Naive B cell (primary cell): ENCODE data around the gene ZNF408. TPM values are rescaled to one million over a fixed set of nuclear protein-coding genes. Genes with fewer than 3 reads are reported as not detected.

Source experiments
- ATAC-seq, 2 donors: fragments of 150-1000 bp; cut with Tn5 transposase; 2 replicates each; pipeline ENCODE4 v1.10.0; 2021; ENCODE audit warnings: low read depth in 2 of 2, mild to moderate bottlenecking in 2 of 2, moderate library complexity in 2 of 2
- DNase-seq: peaks from one replicate; pipeline ENCODE4 v3.0.0; 2022
- H3K27ac Mint-ChIP-seq, 6 donors: one replicate each; pipeline ENCODE4 v1.8.0; 2020 to 2022; ENCODE audit warnings: mild to moderate bottlenecking in 6 of 6, mixed read lengths in 6 of 6, moderate library complexity in 5 of 6, inconsistent platforms in 2 of 6
- H3K27me3 Mint-ChIP-seq, 3 donors: one replicate each; pipeline ENCODE4 v1.8.0; 2021 to 2022; ENCODE audit warnings: mixed read lengths in 3 of 3, mild to moderate bottlenecking in 1 of 3
- H3K36me3 Mint-ChIP-seq, 2 donors: one replicate each; pipeline ENCODE4 v1.8.0; 2020 to 2022; ENCODE audit warnings: mixed read lengths in 2 of 2, inconsistent platforms in 1 of 2, mild to moderate bottlenecking in 1 of 2
- H3K4me1 Mint-ChIP-seq, 3 donors: one replicate each; pipeline ENCODE4 v1.8.0; 2020 to 2022; ENCODE audit warnings: mixed read lengths in 3 of 3, inconsistent platforms in 1 of 3, mild to moderate bottlenecking in 1 of 3, moderate library complexity in 1 of 3
- H3K4me3 Mint-ChIP-seq, 8 donors: one replicate each; pipeline ENCODE4 v1.8.0; 2020 to 2022; ENCODE audit warnings: mild to moderate bottlenecking in 8 of 8, mixed read lengths in 8 of 8, moderate library complexity in 8 of 8, inconsistent platforms in 2 of 8
- H3K9me3 Mint-ChIP-seq, 7 donors: one replicate each; pipeline ENCODE4 v1.8.0; 2020 to 2022; ENCODE audit warnings: mixed read lengths in 7 of 7, mild to moderate bottlenecking in 5 of 7, inconsistent platforms in 2 of 7, moderate library complexity in 1 of 7
- polyA plus RNA-seq, 6 donors: library from polyadenylated mRNA; unstranded; fragments of 300-500 nt; fragmentation: Illumina TruSeq; gene quantifications; one replicate each; pipeline ENCODE4 v1.2.3, GENCODE V29; 2021; ENCODE audit warnings: low read depth in 6 of 6

Gene ZNF408
- polyA plus RNA-seq, 6 donors from 2014 or later, result 6.2 to 13.8 (median 11.3) TPM

- Mint-ChIP-seq H3K27me3 (no peaks in the 10 kb centered on the region), H3K27ac (no peak overlapping the region), H3K36me3 (peaks cover 0 to 6% of the 10 kb centered on the region in 2 donors), H3K4me1 (peaks cover 19 to 28% (median 25%) of the 10 kb centered on the region in 3 donors), H3K4me3 (no peak overlapping the region), H3K9me3 (no peaks in the 10 kb centered on the region)
- ATAC-seq (no peak), DNase-seq (no peak)
Measured at GRCh38 chr11:46679241-46680163, 21.3 kb upstream of the ZNF408 start.

- Mint-ChIP-seq H3K4me1 (peaks cover 13 to 21% (median 18%) of the 10 kb centered on the region in 3 donors), H3K27me3 (no peaks in the 10 kb centered on the region), H3K9me3 (no peaks in the 10 kb centered on the region), H3K4me3 (no peak overlapping the region), H3K36me3 (peaks cover 0 to 6% of the 10 kb centered on the region in 2 donors), H3K27ac (peak overlapping the region in 2 of 6 donors; percentile 33 to 79)
- no peak for DNase-seq
- no peak for ATAC-seq
Measured at GRCh38 chr11:46680164-46680760, 20.6 kb upstream of the ZNF408 start.

DNA sequence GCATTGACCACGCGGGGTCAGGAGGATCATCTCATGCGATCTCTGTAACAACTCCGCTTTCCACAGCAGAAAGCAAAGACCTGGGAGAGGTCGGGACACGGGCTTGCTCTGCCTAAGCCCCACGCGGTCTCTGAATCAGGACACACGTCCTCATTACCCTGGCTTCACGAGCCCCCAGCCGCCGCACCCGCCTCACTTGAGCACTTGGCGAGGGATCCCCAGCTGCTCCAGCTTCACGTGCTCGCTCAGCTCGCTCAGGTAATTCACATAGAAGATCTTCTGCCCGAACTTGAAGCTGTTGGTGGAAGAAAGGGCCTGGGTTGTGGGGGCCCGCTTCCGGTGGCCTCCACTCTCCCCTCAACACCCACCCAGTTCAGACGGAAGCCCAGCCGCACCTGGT is 20.0 kb upstream of the ZNF408 start:
- no peaks in the 10 kb centered on the region for H3K27me3 Mint-ChIP-seq
- DNase-seq (no peak), ATAC-seq (no peak)
- peaks cover 10 to 18% (median 15%) of the 10 kb centered on the region in 3 donors for H3K4me1 Mint-ChIP-seq
- peaks cover 0 to 6% of the 10 kb centered on the region in 2 donors for H3K36me3 Mint-ChIP-seq
- H3K27ac Mint-ChIP-seq, result peak overlapping the region in 2 of 6 donors; percentile 33 to 79
- H3K4me3 Mint-ChIP-seq, result no peak overlapping the region
- no peaks in the 10 kb centered on the region for H3K9me3 Mint-ChIP-seq

GRCh38 chr11:46681814-46682213 is 19.0 kb upstream of the ZNF408 start:
- DNase-seq, result no peak
- H3K4me3 Mint-ChIP-seq, result no peak overlapping the region
- H3K9me3 Mint-ChIP-seq, result no peaks in the 10 kb centered on the region
- H3K4me1 Mint-ChIP-seq, result peaks cover 6 to 13% (median 7%) of the 10 kb centered on the region in 3 donors
- ATAC-seq, result no peak
- peaks cover 0 to 6% of the 10 kb centered on the region in 2 donors for H3K36me3 Mint-ChIP-seq
- H3K27ac Mint-ChIP-seq, result peak overlapping the region in 1 of 6 donors; percentile 79
- H3K27me3 Mint-ChIP-seq, result no peaks in the 10 kb centered on the region

GRCh38 chr11:46682773-46683752 is 17.8 kb upstream of the ZNF408 start:
- Mint-ChIP-seq H3K4me3 (peak overlapping the region in 1 of 8 donors; percentile 41), H3K36me3 (peaks cover 0 to 6% of the 10 kb centered on the region in 2 donors), H3K27ac (no peak overlapping the region)

DNA sequence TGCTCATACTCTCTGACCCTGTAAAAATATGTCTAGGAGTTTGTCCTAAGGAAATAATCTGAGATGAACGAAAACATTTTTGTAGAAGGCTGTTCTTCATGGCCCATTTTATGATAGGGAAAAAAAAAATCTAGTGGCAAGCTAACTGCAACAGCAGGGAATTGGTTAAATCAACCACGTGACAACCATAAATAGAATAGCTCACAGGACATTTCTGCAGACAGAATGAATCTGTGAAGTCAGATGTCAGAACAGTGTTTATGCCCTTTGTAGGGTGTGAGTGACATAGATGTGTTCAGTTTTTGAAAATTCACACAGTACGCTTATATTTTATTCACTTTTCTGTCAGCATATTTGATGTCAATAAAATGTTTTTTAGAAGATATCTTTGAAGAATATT is 16.5 kb upstream of the ZNF408 start:
- no peak for ATAC-seq
- Mint-ChIP-seq H3K36me3 (no peaks in the 10 kb centered on the region), H3K4me3 (no peak overlapping the region), H3K9me3 (no peaks in the 10 kb centered on the region), H3K27ac (no peak overlapping the region), H3K4me1 (peaks cover 0 to 2% (median 0%) of the 10 kb centered on the region in 3 donors), H3K27me3 (no peaks in the 10 kb centered on the region)
- no peak for DNase-seq

More at GRCh38 chr11:46682773-46683752, 17.8 kb upstream of the ZNF408 start:
- no peaks in the 10 kb centered on the region for H3K27me3 Mint-ChIP-seq
- no peak for ATAC-seq
- H3K4me1 Mint-ChIP-seq, result peaks cover 0 to 3% (median 2%) of the 10 kb centered on the region in 3 donors
- DNase-seq, result no peak
- H3K9me3 Mint-ChIP-seq, result no peaks in the 10 kb centered on the region

DNA sequence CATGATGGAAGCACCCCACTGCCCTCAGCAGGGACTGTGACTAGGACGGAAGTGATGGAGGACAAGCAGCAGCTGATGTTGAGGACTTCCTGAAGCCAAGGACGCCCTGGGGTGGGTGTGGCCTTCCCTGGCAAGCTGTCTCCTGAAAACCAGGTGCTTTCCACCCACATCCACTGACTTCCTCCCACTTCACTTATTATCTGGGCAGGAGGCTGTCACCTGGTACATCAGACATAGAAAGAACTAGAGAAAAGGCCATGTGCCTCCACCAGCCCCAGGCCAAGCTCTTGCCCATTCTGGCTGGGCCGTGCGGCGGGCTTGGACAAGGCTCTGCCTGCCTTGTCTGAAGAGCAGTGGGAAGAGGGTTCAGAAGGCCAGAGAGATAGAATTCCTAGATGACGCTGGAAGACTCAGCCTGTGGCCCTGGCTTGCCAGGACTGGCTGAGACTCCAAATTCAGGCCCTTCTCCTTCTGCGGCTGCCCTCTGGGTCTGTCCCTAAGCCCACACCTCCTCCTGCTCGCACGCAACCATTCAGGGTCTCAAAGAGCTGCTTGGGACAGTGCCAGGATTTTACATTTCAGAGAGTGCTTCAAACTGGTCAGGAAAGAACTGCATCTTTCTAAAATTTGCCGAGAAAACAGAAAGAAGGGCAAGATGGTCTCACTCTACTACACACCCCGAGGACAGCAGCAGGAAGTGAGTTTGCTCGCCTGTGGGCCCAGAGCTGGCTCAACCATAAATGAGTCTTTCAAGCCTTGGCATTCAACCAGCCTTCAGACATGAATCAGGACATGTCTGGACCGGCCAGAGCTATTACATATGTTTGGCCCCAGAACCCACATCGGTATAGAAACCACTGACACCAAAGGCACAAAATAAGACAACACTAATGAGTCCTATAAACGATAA is 13.7 kb upstream of the ZNF408 start:
- H3K27ac Mint-ChIP-seq, result peak overlapping the region in 3 of 6 donors; percentile 28 to 47 (median 40)
- H3K4me3 Mint-ChIP-seq, result peak overlapping the region in 1 of 8 donors; percentile 32
- peaks cover 3 to 7% (median 5%) of the 10 kb centered on the region in 3 donors for H3K4me1 Mint-ChIP-seq
- no peaks in the 10 kb centered on the region for H3K9me3 Mint-ChIP-seq
- H3K36me3 Mint-ChIP-seq, result no peaks in the 10 kb centered on the region
- H3K27me3 Mint-ChIP-seq, result no peaks in the 10 kb centered on the region
- DNase-seq, result no peak
- no peak for ATAC-seq

- ATAC-seq (no peak), DNase-seq (no peak)
- H3K4me1 Mint-ChIP-seq, result peaks cover 5 to 11% (median 8%) of the 10 kb centered on the region in 3 donors
- no peaks in the 10 kb centered on the region for H3K9me3 Mint-ChIP-seq
- H3K36me3 Mint-ChIP-seq, result no peaks in the 10 kb centered on the region
- peak overlapping the region in 1 of 6 donors; percentile 91 for H3K27ac Mint-ChIP-seq
- no peaks in the 10 kb centered on the region for H3K27me3 Mint-ChIP-seq
- no peak overlapping the region for H3K4me3 Mint-ChIP-seq
Measured at GRCh38 chr11:46690702-46691101, 10.1 kb upstream of the ZNF408 start.

GRCh38 chr11:46692450-46692849 is 8.4 kb upstream of the ZNF408 start:
- H3K27me3 Mint-ChIP-seq, result no peaks in the 10 kb centered on the region
- H3K27ac Mint-ChIP-seq, result no peak overlapping the region
- ATAC-seq, result no peak
- H3K9me3 Mint-ChIP-seq, result no peaks in the 10 kb centered on the region
- H3K4me1 Mint-ChIP-seq, result peaks cover 13 to 20% (median 13%) of the 10 kb centered on the region in 3 donors
- no peak for DNase-seq
- H3K4me3 Mint-ChIP-seq, result no peak overlapping the region
- no peaks in the 10 kb centered on the region for H3K36me3 Mint-ChIP-seq

- ATAC-seq, result no peak
- no peaks in the 10 kb centered on the region for H3K27me3 Mint-ChIP-seq
- DNase-seq, result no peak
- H3K4me3 Mint-ChIP-seq, result no peak overlapping the region
- H3K27ac Mint-ChIP-seq, result peak overlapping the region in 1 of 6 donors; percentile 79
- H3K4me1 Mint-ChIP-seq, result peaks cover 20 to 30% (median 20%) of the 10 kb centered on the region in 3 donors
- H3K36me3 Mint-ChIP-seq, result no peaks in the 10 kb centered on the region
- no peaks in the 10 kb centered on the region for H3K9me3 Mint-ChIP-seq
Measured at GRCh38 chr11:46693597-46694012, 7.2 kb upstream of the ZNF408 start.

DNA sequence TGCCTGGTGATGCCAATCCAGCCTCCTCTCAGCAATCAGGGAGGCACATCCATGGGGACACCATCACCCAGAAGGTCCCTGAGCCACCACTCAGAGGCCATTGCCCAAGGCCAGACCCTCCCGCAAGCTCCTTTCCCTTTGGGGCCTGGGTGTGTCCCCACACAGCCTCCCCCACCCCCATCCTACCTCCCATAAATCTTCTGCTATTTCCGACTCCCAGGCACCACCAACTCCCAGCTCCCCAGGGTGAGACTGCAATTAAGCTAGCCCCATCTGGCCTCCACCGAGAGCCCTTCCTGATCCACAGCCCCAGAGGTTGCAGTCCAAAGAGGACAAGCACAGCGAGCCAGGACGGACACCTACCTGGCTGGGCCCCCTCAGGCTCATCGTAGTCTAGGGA is 6.8 kb upstream of the ZNF408 start:
- no peak for DNase-seq
- Mint-ChIP-seq H3K27ac (peak overlapping the region in 4 of 6 donors; percentile 28 to 83 (median 66)), H3K4me1 (peaks cover 22 to 34% (median 25%) of the 10 kb centered on the region in 3 donors), H3K36me3 (no peaks in the 10 kb centered on the region), H3K27me3 (no peaks in the 10 kb centered on the region), H3K9me3 (no peaks in the 10 kb centered on the region), H3K4me3 (no peak overlapping the region)
- no peak for ATAC-seq

GRCh38 chr11:46694607-46695006 is 6.2 kb upstream of the ZNF408 start:
- no peaks in the 10 kb centered on the region for H3K9me3 Mint-ChIP-seq

More at GRCh38 chr11:46694607-46695006, 6.2 kb upstream of the ZNF408 start:
- DNase-seq (no peak), ATAC-seq (no peak)
- peak overlapping the region in 1 of 8 donors; percentile 51 for H3K4me3 Mint-ChIP-seq
- H3K27me3 Mint-ChIP-seq, result no peaks in the 10 kb centered on the region
- peak overlapping the region in 1 of 6 donors; percentile 54 for H3K27ac Mint-ChIP-seq
- no peaks in the 10 kb centered on the region for H3K36me3 Mint-ChIP-seq
- H3K4me1 Mint-ChIP-seq, result peaks cover 22 to 40% (median 28%) of the 10 kb centered on the region in 3 donors
